ENCODE measurements around the gene TOP1.

TOP1 gene

GRCh38 chr20:41029150-41029901 is 704 bp downstream of the TOP1 start:
- TF ChIP-seq, protein P1, sequence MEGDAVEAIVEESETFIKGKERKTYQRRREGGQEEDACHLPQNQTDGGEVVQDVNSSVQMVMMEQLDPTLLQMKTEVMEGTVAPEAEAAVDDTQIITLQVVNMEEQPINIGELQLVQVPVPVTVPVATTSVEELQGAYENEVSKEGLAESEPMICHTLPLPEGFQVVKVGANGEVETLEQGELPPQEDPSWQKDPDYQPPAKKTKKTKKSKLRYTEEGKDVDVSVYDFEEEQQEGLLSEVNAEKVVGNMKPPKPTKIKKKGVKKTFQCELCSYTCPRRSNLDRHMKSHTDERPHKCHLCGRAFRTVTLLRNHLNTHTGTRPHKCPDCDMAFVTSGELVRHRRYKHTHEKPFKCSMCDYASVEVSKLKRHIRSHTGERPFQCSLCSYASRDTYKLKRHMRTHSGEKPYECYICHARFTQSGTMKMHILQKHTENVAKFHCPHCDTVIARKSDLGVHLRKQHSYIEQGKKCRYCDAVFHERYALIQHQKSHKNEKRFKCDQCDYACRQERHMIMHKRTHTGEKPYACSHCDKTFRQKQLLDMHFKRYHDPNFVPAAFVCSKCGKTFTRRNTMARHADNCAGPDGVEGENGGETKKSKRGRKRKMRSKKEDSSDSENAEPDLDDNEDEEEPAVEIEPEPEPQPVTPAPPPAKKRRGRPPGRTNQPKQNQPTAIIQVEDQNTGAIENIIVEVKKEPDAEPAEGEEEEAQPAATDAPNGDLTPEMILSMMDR (IDR thresholded peaks at IDR 0.05; ENCODE audit: insufficient read depth, missing control alignments) = no peak
- no peak for DNase-seq (ENCODE audit: insufficient read length, low spot score)
- no peak for FAIRE-seq

DNA sequence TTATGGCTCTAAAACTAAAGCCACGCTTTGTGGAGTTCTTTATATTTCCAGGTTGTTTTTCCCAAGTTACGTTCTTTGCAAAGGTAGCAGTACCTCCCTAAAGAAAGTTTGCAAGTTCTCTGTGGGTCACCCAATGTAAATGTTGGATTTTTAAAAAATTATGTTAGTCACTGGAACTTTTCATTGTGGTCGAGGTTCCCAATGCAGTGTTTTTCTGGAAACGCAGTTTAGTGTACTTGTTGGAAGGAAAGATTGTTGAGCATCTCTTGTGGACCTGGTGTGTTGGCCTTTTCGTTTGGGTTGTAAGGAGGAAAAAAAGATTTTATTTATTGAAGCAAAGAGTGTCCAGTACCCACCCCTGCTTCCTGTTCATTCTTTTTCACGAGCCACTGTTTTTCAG is 1.4 kb downstream of the TOP1 start:
- FAIRE-seq (no peak), DNase-seq (ENCODE audit: insufficient read length, low spot score) (no peak)
- TF ChIP-seq, protein P1 (IDR thresholded peaks at IDR 0.05; ENCODE audit: insufficient read depth, missing control alignments) = no peak

DNA sequence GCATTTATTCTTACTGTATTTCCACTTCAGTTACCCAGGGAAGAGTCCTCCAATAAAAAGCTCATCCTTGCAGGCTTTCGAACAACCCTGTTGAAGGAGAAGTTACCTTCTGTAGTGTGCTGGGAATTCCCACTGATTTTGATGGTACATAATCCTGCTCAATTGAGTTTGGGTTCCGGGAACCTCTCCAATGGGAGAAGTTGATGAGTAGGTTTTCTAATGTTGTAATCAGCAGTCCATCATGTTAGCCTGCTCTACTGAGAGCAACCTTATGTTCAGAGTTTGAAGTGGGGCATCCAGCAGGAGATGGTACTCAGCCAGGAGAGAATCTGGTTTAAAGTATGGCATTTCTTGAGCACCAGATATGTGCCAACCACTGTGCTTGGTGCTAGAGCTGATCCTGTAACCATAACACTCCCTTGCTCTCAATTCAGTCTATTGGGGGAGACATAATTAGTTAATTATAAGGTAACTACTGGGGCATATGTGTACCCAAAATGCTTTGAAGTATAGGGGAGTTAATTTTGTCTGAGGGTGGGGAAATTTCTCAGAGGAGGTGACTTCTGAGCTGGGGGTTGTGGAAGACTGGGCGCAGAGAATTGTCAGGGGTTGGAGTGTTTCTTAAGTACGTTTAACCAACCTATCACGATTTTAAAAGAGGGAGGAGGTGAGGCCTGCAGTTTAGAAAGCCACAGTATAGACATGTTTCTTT is 2.1 kb downstream of the TOP1 start:
- DNase-seq (ENCODE audit: insufficient read length, low spot score) = no peak
- no peak for FAIRE-seq
- TF ChIP-seq, protein P1 (IDR thresholded peaks at IDR 0.05; ENCODE audit: insufficient read depth, missing control alignments) = no peak

DNA sequence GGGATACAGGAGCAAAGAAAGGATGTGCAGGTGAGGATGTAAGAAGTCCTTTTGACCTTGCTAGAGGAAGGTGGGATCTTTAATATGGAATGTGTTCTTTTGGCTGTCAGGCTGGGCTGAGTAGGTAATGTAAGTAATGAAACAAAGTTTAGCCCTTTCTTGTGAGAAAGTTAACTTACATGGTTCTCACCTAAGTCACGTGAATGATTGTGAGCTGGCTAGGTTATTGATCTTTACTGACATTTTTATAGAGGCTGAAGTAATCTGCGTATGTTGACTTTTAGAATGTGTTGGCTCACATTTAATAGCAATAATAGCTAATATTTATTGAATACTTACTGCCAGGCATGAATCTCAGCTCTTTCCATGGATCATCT is 2.6 kb downstream of the TOP1 start:
- FAIRE-seq = no peak
- DNase-seq (ENCODE audit: insufficient read length, low spot score) = no peak
- TF ChIP-seq, protein P1 (IDR thresholded peaks at IDR 0.05; ENCODE audit: insufficient read depth, missing control alignments) = no peak

- DNase-seq (ENCODE audit: insufficient read length, low spot score) (no peak), FAIRE-seq (no peak)
Measured at GRCh38 chr20:41032271-41032670, 3.6 kb downstream of the TOP1 start.

DNA sequence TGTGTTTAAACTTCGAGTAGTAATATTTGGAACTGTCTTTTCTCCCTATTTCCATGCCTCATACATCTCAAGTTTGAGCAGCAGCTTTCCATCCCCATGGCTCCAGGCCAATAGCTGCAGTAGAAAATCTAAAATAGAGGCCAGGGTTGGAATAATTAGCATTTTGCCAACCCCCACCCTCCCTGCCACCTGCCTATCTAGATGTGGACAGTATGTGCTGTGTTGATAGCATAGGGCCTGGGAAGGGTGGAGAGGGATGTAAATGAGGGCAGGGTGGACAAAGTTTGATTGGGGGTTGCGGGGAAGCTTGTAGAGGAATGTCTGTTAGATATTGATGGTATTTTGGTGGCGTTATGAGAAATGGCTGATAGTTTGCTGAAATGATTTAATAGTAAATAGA is 5.6 kb downstream of the TOP1 start:
- TF ChIP-seq, protein P1 (IDR thresholded peaks at IDR 0.05; ENCODE audit: insufficient read depth, missing control alignments) = no peak
- DNase-seq (ENCODE audit: insufficient read length, low spot score) (no peak), FAIRE-seq (no peak)

More at GRCh38 chr20:41032271-41032670, 3.6 kb downstream of the TOP1 start:
- TF ChIP-seq, protein P1 (IDR thresholded peaks at IDR 0.05; ENCODE audit: insufficient read depth, missing control alignments) = no peak

GRCh38 chr20:41035207-41035606 is 6.6 kb downstream of the TOP1 start:
- DNase-seq (ENCODE audit: insufficient read length, low spot score) (no peak), FAIRE-seq (no peak)
- TF ChIP-seq, protein P1 (IDR thresholded peaks at IDR 0.05; ENCODE audit: insufficient read depth, missing control alignments) = no peak

Data from D721Med (cell line).